WTC11 (cell line): ENCODE results near the gene CMTR1. TPM values are rescaled to one million over a fixed set of nuclear protein-coding genes. Genes with fewer than 3 reads are reported as not detected.

ENCODE experiments used
- ATAC-seq: fragments of 200-7000 bp; cut with Tn5 transposase; 2 replicates; pipeline ENCODE4 v1.10.0; 2021; ENCODE audit warnings: mild to moderate bottlenecking, moderate library complexity
- CTCF ChIA-PET: fragments of 300-600 bp; sonication (Branson Sonifier 250); formaldehyde crosslinking; loops from one replicate; lab custom pipeline; 2021; ENCODE audit warnings: antibody characterized with exemption; lab: Charles Lee
- POLR2A ChIA-PET: fragments of 350-600 bp; sonication (Branson Sonifier 250); formaldehyde crosslinking; loops from one replicate; lab custom pipeline; 2021; ENCODE audit warnings: antibody characterized with exemption; lab: Charles Lee
- DNase-seq: peaks from one replicate; pipeline ENCODE4 v3.0.0; 2021; ENCODE audit warnings: low spot score
- H3K27ac Mint-ChIP-seq: 2 replicates; pipeline ENCODE4 v1.8.0; 2021; ENCODE audit warnings: mixed read lengths
- H3K27me3 Mint-ChIP-seq: 2 replicates; pipeline ENCODE4 v1.8.0; 2021; ENCODE audit warnings: low read depth, mild to moderate bottlenecking, moderate library complexity, mixed read lengths
- H3K36me3 Mint-ChIP-seq: 2 replicates; pipeline ENCODE4 v1.8.0; 2021; ENCODE audit warnings: mixed read lengths
- H3K4me1 Mint-ChIP-seq: 2 replicates; pipeline ENCODE4 v1.8.0; 2022; ENCODE audit warnings: mixed read lengths
- H3K4me3 Mint-ChIP-seq: 2 replicates; pipeline ENCODE4 v1.8.0; 2021; ENCODE audit warnings: mild to moderate bottlenecking, moderate library complexity, mixed read lengths
- H3K9me3 Mint-ChIP-seq: 2 replicates; pipeline ENCODE4 v1.8.0; 2021; ENCODE audit warnings: mixed read lengths
- ARID4B ChIP-seq: sonication (generic); formaldehyde crosslinking; IDR thresholded peaks from 2 replicates; pipeline ENCODE4 v1.8.0; 2023; ENCODE audit warnings: missing genetic modification reagents, mild to moderate bottlenecking, borderline replicate concordance
- ATF6 ChIP-seq: sonication (generic); formaldehyde crosslinking; IDR thresholded peaks from 2 replicates; pipeline ENCODE4 v1.8.1; 2023; ENCODE audit warnings: mild to moderate bottlenecking, missing genetic modification reagents
- CDX4 ChIP-seq: fragments of 250-450 bp; sonication (Bioruptor Pico); IDR thresholded peaks from 2 replicates; pipeline ENCODE4 v1.9.0; 2021; ENCODE audit warnings: moderate library complexity, mild to moderate bottlenecking, inconsistent platforms, borderline replicate concordance
- CREM ChIP-seq: sonication (generic); formaldehyde crosslinking; IDR thresholded peaks from 2 replicates; pipeline ENCODE4 v1.8.1; 2022; ENCODE audit warnings: mild to moderate bottlenecking, missing genetic modification reagents, moderate library complexity
- E2F1 ChIP-seq: sonication (generic); formaldehyde crosslinking; IDR thresholded peaks from 2 replicates; pipeline ENCODE4 v1.8.0; 2022; ENCODE audit warnings: mild to moderate bottlenecking, missing genetic modification reagents
- ELF4 ChIP-seq: sonication (generic); formaldehyde crosslinking; IDR thresholded peaks from 2 replicates; pipeline ENCODE4 v1.8.1; 2022; ENCODE audit warnings: low read depth, mild to moderate bottlenecking, moderate library complexity, missing genetic modification reagents
- EMX1 ChIP-seq: fragments of 250-450 bp; sonication (Bioruptor Pico); IDR thresholded peaks from 2 replicates; pipeline ENCODE4 v1.8.0; 2021; ENCODE audit warnings: mild to moderate bottlenecking
- ETV6 ChIP-seq: sonication (generic); formaldehyde crosslinking; IDR thresholded peaks from 2 replicates; pipeline ENCODE4 v1.8.1; 2022; ENCODE audit warnings: mild to moderate bottlenecking, missing genetic modification reagents
- FOXK1 ChIP-seq: sonication (generic); formaldehyde crosslinking; IDR thresholded peaks from 2 replicates; pipeline ENCODE4 v1.8.0; 2022; ENCODE audit warnings: mild to moderate bottlenecking, moderate library complexity, missing genetic modification reagents
- IRF2 ChIP-seq: sonication (generic); formaldehyde crosslinking; IDR thresholded peaks from 2 replicates; pipeline ENCODE4 v1.8.0; 2022; ENCODE audit warnings: low read depth, missing genetic modification reagents, borderline replicate concordance
- KAT7 ChIP-seq: sonication (generic); formaldehyde crosslinking; IDR thresholded peaks from 2 replicates; pipeline ENCODE4 v1.8.1; 2023; ENCODE audit warnings: missing genetic modification reagents, mild to moderate bottlenecking, borderline replicate concordance
- NFYB ChIP-seq: sonication (generic); formaldehyde crosslinking; conservative IDR thresholded peaks from 2 replicates; pipeline ENCODE4 v1.8.0; 2022; ENCODE audit warnings: low read depth, missing genetic modification reagents
- NR1H2 ChIP-seq: sonication (generic); formaldehyde crosslinking; IDR thresholded peaks from 2 replicates; pipeline ENCODE4 v1.9.0; 2021; ENCODE audit warnings: mild to moderate bottlenecking, moderate library complexity, missing genetic modification reagents
- TEAD4 ChIP-seq: sonication (generic); formaldehyde crosslinking; IDR thresholded peaks from 2 replicates; pipeline ENCODE4 v1.8.0; 2022; ENCODE audit warnings: mild to moderate bottlenecking, missing genetic modification reagents
- USF2 ChIP-seq: sonication (generic); formaldehyde crosslinking; IDR thresholded peaks from 2 replicates; pipeline ENCODE4 v1.8.1; 2023; ENCODE audit warnings: mild to moderate bottlenecking, missing genetic modification reagents, moderate library complexity
- ZNF121 ChIP-seq: sonication (generic); formaldehyde crosslinking; IDR thresholded peaks from 2 replicates; pipeline ENCODE4 v1.8.0; 2023; ENCODE audit warnings: missing genetic modification reagents
- ZNF416 ChIP-seq: fragments of 250-450 bp; sonication (Bioruptor Pico); IDR thresholded peaks from 2 replicates; pipeline ENCODE4 v1.9.0; 2021; ENCODE audit warnings: mild to moderate bottlenecking, inconsistent platforms
- total RNA-seq: library from RNA; stranded (reverse); gene quantifications from 3 replicates; pipeline ENCODE4 v1.2.3, GENCODE V29; 2021

CMTR1 gene
- total RNA-seq, 1 experiment from 2014 or later: 38.6 TPM

GRCh38 chr6:37507077-37507476, 74.1 kb downstream of the CMTR1 start:
- peaks cover 7% of the 10 kb centered on the region for H3K9me3 Mint-ChIP-seq
- DNase-seq: no peak
- H3K4me3 Mint-ChIP-seq: no peak overlapping the region
- CTCF ChIA-PET: interaction anchor here (0.9 to 1.7 kb wide), 4 partner anchors 9 to 143 kb away, joined by 3 to 4 read pairs (median 3); no protein-coding TSS in a partner anchor
- POLR2A ChIA-PET: no interaction called here
- peaks cover 44% of the 10 kb centered on the region for H3K4me1 Mint-ChIP-seq
- peaks cover 28% of the 10 kb centered on the region for H3K27me3 Mint-ChIP-seq
- TF ChIP-seq USF2 (peak; percentile 73), NFYB (CRISPR knock-in tag) (peak; percentile 69), E2F1 (no peak), FOXK1 (no peak)
- ATAC-seq: peak; percentile 55
- no peak overlapping the region for H3K27ac Mint-ChIP-seq
- H3K36me3 Mint-ChIP-seq: 0 out of 2 replicates have a peak, but pooled peaks cover 2% of the 10 kb centered on the region

GRCh38 chr6:37507690-37508421, 74.8 kb downstream of the CMTR1 start:
- no peak for DNase-seq
- TF ChIP-seq FOXK1 (no peak), E2F1 (no peak), NR1H2 (CRISPR knock-in tag) (no peak), CREM (CRISPR knock-in tag) (no peak), ATF6 (CRISPR knock-in tag) (no peak), KAT7 (CRISPR knock-in tag) (no peak), ETV6 (CRISPR knock-in tag) (no peak), ARID4B (CRISPR knock-in tag) (no peak), CDX4 (CRISPR knock-in tag) (no peak), ELF4 (CRISPR knock-in tag) (no peak), TEAD4 (CRISPR knock-in tag) (no peak), ZNF416 (CRISPR knock-in tag) (no peak), EMX1 (CRISPR knock-in tag) (no peak), IRF2 (CRISPR knock-in tag) (no peak), ZNF121 (CRISPR knock-in tag) (no peak)
- H3K4me3 Mint-ChIP-seq: no peak overlapping the region
- ChIA-PET CTCF (interaction anchor here (0.6 to 1.7 kb wide), 10 partner anchors 8 to 1158 kb away, joined by 3 to 7 read pairs (median 3); partner anchors contain the start of gene CCDC167), POLR2A (no interaction called here)
- peaks cover 33% of the 10 kb centered on the region for H3K27me3 Mint-ChIP-seq
- ATAC-seq: no peak
- H3K4me1 Mint-ChIP-seq: peaks cover 47% of the 10 kb centered on the region
- H3K9me3 Mint-ChIP-seq: peaks cover 7% of the 10 kb centered on the region
- no peak overlapping the region for H3K27ac Mint-ChIP-seq
- H3K36me3 Mint-ChIP-seq: 0 out of 2 replicates have a peak, but pooled peaks cover 2% of the 10 kb centered on the region
